H7 (cell line): Measurements from ENCODE around the gene UBE3A. TPM values are rescaled to one million over a fixed set of nuclear protein-coding genes. Genes with fewer than 3 reads are reported as not detected.

ENCODE experiments used
- DNase-seq: peaks from one replicate; pipeline ENCODE4 v3.0.0; 2012
- H3K27me3 ChIP-seq: 2 replicates; pipeline ENCODE4 v1.6.0; 2011; ENCODE audit warnings: mild to moderate bottlenecking, low read length; ENCODE audit not compliant: control insufficient read depth, insufficient read depth
- H3K36me3 ChIP-seq: replicated peaks from 2 replicates; pipeline ENCODE4 v1.5.1; 2011; ENCODE audit warnings: low read length; ENCODE audit not compliant: control insufficient read depth, insufficient read depth
- H3K4me3 ChIP-seq: 2 replicates; pipeline ENCODE4 v1.5.1; 2011; ENCODE audit warnings: low read depth, mild to moderate bottlenecking, control low read depth, low read length, moderate library complexity; ENCODE audit not compliant: insufficient read depth
- total RNA-seq: library from RNA; depleted of rRNA; stranded (reverse); fragments of >200 nt; shearing (Covaris generic); gene quantifications from 2 replicates; pipeline ENCODE4 v1.2.3, GENCODE V29; 2014

Gene UBE3A
- total RNA-seq, 1 experiment from 2014 or later = 51.6 TPM

DNA sequence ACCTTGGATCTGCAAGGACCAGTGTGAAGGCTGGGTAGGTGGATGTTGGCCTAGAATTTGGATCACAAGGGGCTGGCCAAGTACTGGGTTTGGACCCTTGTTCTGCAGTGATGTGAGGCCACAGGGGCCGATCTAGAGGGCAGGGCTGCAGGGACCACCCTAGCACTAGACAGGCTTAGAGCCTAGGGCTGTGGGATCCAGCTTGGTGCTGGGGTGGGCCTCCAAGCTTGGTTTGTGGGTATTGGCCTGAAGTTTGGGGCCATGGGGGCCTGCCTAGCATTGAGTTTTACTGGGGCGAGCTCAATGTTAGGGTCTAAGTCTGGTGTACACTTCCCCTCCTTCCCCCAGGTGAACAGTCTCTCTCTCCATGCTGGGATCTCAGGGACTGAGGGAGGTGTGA, 36.5 kb downstream of the UBE3A start:
- Histone ChIP-seq H3K36me3 (peaks cover 1% of the 10 kb centered on the region; the same call in 1 of the 2 replicates), H3K27me3 (no peaks in the 10 kb centered on the region), H3K4me3 (no peak overlapping the region)
- no peak for DNase-seq

DNA sequence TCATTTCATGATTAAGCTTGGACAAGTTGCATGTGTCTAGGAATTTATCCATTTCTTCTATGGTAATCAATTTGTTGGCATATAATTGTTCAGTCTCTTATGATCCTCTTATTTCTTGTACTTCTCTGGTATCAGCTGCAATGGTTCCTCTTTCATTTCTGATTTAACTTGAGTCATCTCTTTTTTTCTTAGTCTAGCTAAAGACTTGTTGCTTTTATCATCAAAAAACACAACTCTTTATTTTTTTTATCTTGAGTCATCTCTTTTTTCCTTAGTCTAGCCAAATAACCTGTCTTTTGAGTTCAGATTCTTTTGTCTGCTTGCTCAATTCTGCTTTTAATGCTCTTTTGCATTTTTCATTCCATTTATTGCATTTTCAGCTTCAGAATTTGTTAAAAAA, 37.3 kb downstream of the UBE3A start:
- H3K27me3 ChIP-seq = no peaks in the 10 kb centered on the region
- H3K4me3 ChIP-seq = no peak overlapping the region
- no peak for DNase-seq
- H3K36me3 ChIP-seq = peaks cover 1% of the 10 kb centered on the region; the same call in 1 of the 2 replicates

DNA sequence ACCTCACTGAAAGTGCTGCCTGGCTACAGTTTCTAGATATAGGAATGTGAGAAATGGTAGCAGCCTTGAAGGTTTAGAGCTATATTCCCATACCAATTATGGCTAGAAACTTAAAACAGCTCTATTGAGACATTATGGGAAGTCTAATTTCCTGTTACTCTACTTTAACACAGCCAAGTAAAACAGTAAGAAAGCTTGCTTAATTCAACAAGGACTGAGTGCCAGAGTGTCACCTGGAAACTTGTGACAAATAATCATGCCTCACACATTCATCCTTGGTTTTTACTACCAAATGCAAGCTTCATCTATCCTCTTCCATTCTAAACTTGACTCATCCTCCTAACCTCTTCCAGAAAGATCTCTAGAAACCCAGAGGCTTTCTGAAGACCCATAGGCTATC, 41.7 kb downstream of the UBE3A start:
- no peaks in the 10 kb centered on the region for H3K27me3 ChIP-seq
- no peaks in the 10 kb centered on the region for H3K36me3 ChIP-seq
- DNase-seq = no peak
- H3K4me3 ChIP-seq = no peak overlapping the region

DNA sequence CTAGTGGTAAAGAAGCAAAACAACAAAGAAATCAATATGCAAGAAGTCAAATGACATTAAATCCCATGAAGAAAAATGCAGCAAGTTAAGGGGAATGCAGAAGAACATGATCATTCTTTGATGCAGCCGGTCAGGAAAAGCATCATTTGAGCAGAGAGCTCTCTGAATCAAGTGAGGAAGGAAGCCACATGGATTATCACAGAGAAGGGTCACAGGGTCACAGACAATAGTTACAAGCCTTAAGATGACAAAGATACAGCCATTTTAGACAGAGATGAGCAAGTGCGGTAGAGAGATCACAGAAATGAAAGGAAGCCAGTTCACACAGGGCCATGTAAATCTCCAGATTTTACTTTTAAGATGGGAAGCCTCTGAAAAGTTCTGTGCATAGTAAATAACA, 43.9 kb downstream of the UBE3A start:
- DNase-seq = no peak
- Histone ChIP-seq H3K27me3 (no peaks in the 10 kb centered on the region), H3K4me3 (no peak overlapping the region), H3K36me3 (no peaks in the 10 kb centered on the region)

DNA sequence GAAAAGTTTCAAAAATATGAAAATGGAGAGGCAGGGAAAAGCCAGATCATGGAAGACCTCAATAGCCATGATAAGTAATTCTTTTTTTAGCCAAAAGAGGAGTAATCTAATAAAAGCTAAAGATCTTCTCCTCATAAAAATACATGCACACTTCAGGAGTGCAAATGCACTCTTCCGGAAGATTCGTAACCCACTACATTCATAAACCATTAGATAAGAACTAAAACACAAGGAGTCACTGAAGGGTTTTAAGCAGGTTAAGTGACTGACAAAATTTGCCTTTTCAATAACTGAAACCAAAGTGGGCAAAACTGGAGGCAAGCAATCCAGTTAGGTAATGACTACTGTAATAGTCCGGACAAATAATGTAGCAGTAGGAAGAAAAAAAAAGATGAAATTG, 46.0 kb downstream of the UBE3A start:
- H3K27me3 ChIP-seq = no peaks in the 10 kb centered on the region
- no peaks in the 10 kb centered on the region; the same call in 1 of the 2 replicates for H3K36me3 ChIP-seq
- H3K4me3 ChIP-seq = no peak overlapping the region
- no peak for DNase-seq

DNA sequence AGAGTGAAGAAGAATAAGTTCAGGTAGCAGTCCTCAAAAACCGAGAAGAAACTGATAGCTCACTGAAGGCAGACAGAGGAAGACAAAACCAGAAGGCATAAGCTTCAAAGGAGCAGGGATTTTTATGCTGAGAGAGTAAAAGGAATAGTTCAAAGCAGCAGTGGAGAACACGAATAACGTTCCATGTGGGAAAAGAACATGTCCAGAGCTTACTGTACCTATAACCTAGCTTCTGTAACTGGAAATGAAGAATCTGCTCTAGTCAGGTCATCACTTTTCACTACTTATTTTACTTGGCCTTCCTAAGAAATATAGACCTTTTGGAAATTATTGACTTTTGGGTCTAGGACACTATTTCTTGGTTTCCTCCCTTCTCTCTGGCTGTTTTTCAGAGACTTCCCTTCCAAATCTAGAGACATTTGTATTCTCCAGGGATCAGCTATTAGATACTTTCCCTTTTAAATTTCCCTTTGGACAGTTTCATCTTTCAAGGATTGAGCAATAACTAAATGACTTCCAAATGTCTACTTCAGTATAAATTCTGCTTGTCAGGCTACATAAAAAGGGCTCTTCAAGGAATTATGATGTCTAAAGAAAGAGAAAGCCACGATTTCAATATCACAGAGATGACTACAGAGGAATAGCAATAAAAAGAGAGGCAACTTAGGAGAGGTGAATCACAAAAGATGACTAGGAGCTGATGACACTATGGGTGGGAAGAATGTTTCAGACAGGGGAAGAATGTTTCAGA, 46.7 kb downstream of the UBE3A start:
- no peak for DNase-seq
- H3K4me3 ChIP-seq = no peak overlapping the region
- H3K36me3 ChIP-seq = no peaks in the 10 kb centered on the region; the same call in 1 of the 2 replicates
- no peaks in the 10 kb centered on the region for H3K27me3 ChIP-seq

DNA sequence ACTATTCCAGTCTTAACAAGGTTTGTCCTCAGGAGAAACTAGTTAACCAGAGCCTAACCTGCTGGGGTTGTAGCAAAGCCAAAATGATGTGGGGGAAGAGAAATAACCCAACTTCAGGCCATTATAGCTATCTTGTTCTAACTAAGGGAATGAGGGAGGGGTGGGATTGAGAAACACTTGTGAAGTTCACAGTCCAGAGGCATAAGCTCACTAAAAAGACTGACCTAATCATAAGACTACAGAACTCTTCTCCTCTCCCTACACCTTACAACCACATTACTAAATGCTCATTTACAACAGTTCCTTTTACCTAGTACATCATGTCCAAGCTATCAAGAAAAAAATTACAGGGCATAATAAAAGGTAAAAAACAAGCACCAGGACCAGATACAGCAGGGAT, 52.8 kb downstream of the UBE3A start:
- no peak for DNase-seq
- H3K27me3 ChIP-seq = no peaks in the 10 kb centered on the region
- H3K4me3 ChIP-seq = no peak overlapping the region
- H3K36me3 ChIP-seq = no peaks in the 10 kb centered on the region; the same call in 1 of the 2 replicates

DNA sequence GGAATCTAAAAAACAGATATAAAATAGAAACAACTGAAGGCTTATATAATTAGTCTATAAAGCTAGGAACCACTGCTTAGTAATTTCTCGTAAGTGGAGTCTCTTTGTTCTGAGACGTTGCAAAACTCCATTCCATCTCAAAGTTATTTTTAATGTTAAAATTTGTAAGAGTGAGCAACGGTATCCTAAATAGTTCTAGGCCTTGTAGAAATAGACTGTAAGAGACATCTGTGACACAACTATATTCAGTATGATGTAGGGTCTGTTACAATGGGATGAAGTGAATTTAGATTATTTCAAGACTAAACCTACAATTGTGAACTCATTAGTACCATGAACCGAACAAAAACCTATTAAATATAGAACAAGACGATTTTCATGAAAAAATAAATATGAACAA, 57.2 kb downstream of the UBE3A start:
- Histone ChIP-seq H3K36me3 (no peaks in the 10 kb centered on the region), H3K4me3 (no peak overlapping the region), H3K27me3 (no peaks in the 10 kb centered on the region)
- no peak for DNase-seq

DNA sequence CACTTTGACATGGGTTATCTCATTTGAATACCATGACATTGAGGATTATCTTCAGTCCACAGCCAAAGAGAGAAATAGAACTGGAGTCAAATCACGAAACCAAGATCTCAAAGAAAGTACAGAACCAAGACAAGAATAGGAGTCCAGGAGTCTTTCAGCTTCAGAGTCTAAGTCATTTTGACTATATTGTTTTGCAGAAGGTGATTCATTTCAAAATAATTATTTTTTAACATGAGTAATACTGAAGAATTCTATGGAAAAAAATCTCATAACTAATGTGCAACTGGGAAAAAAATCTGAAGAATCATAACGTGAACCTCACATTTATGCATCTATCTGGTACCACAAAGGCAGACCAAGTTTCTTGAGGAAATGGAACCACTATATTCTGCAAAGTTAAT, 60.3 kb downstream of the UBE3A start:
- H3K27me3 ChIP-seq = no peaks in the 10 kb centered on the region
- peaks cover 6% of the 10 kb centered on the region for H3K36me3 ChIP-seq
- no peak overlapping the region for H3K4me3 ChIP-seq
- no peak for DNase-seq

DNA sequence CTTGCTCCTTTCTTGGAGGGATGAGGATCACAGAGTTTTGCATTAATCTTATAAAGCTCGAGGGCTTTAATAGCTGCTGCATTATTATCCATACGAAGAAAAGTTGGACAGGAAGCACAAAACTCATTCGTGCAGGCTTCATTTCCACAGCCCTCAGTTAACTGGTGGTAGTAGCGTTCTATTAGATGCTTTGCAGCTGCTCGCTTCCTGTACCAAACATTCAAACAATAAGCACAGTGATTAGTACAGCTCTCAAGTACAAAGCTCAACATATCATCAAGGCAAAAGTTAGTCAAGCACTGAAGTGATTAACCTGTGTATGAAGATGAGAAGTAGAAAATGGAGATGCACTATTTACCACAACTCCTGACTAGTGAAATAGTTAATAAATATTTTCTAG, 63.3 kb downstream of the UBE3A start:
- Histone ChIP-seq H3K4me3 (no peak overlapping the region), H3K36me3 (peaks cover 13% of the 10 kb centered on the region), H3K27me3 (no peaks in the 10 kb centered on the region)
- DNase-seq = no peak

DNA sequence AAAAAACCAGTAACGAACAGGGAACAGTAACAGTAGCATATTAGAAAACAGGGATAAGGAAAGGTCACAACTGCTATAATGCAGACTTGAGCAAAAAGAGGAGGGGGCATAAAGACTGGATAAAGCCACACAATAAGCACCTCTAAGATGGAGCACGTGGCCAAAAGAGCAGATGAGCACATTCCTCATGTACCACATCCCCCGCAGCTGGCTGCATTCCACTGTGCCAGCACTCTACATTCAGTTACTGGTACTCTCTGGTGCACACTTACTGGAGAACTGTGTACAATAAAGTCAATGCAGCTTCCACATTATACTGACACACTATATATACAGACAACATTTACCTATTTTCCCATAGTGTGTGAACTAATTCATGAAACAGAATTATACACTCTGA, 64.7 kb downstream of the UBE3A start:
- Histone ChIP-seq H3K4me3 (no peak overlapping the region), H3K36me3 (peaks cover 13% of the 10 kb centered on the region), H3K27me3 (no peaks in the 10 kb centered on the region)
- DNase-seq = no peak

DNA sequence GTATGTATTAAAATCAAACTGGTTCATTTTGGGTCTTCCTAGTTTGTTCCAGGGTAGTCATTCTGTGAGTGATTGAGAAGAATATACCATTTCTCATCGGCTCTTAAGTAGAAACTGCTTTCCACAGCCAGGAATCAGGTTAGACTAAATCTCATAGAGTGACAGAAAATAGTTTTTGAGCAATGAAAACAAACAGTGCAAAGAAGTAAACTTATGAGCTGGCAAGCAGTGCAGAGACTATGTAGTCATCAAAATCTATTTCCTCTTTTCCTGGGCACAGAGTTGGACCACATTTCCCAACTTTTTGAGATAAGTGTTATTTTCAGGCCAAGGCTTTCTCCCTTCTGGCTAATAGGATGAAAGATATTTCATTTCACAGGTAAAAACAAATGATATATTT, 66.5 kb downstream of the UBE3A start:
- no peak for DNase-seq
- Histone ChIP-seq H3K36me3 (peaks cover 13% of the 10 kb centered on the region), H3K27me3 (no peaks in the 10 kb centered on the region), H3K4me3 (no peak overlapping the region)

DNA sequence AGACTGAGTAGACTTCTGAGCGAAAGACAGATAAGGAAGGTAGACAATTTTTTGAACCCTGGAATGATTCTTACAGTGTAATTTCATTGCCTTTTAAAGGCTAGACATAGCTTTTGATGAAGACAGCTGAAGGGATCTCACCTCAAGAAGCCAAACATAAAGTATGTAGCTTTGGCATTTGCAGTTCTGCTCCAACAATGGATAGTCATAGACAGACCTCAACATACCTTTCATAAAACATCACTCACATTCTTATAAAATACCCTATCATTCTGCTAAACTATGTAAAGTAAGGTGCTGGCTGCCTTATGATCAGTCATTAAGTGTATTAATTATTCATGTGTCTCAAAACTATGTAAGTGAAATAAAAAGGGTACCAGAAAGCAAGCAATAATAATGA, 70.0 kb downstream of the UBE3A start:
- peaks cover 7% of the 10 kb centered on the region for H3K36me3 ChIP-seq
- no peak for DNase-seq
- H3K27me3 ChIP-seq = no peaks in the 10 kb centered on the region
- H3K4me3 ChIP-seq = no peak overlapping the region

DNA sequence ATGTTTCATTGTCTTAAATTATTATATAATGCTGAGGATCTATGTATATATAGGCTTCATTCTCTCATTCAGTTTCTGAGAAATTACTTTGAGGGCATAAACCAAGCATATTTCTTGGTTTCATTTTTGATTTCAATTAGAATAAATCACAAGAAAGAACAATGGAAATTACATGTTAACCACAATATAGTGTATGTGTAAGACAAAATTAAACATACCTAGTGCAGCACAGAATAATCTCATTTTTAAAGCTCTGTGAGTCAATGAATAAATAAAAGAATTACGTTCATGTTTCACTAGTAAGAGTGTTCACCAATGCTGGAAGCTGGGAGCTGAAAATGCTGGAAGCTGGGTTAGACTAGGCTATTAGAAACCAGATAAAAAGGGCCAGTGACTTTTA, 72.8 kb downstream of the UBE3A start:
- DNase-seq = no peak
- H3K36me3 ChIP-seq = peaks cover 3% of the 10 kb centered on the region
- H3K27me3 ChIP-seq = no peaks in the 10 kb centered on the region
- no peak overlapping the region for H3K4me3 ChIP-seq

DNA sequence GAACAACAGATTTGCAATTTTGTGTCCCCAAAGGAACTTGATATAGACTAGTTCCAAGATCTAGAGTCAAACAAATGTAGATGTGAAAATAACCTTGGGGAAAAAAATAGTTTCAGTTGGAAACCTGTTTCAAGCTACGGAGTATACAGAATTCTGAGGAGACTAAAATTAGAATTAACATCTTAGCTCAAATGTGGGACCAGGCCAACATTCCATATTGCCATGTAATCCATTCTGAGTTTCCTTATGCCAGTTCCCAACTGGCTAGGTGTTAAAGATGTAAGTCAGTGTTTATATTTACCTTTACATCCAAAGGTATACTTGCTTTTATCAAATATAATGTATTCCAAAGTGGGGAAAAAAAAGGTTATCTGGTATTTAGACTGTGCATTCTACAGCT, 76.3 kb downstream of the UBE3A start:
- no peak overlapping the region for H3K4me3 ChIP-seq
- H3K27me3 ChIP-seq = no peaks in the 10 kb centered on the region
- DNase-seq = no peak
- no peaks in the 10 kb centered on the region for H3K36me3 ChIP-seq

DNA sequence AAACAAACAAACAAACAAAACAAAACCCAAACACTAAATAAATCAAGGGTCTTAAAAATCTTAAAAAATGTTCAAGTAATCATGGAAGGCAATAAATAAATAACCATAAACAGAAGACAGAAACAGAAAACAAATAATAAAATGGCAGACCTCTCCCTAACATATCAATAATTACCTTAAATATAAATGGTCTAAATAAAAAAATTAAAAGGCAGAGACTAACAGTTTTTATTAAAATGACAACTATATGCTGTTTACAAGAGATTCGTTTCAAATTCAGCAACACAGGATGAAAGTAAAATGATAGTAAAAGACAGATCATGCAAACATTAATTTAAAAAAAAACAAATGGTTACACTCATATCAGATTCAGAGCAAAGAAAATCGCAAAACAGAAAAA, 91.1 kb downstream of the UBE3A start:
- DNase-seq = no peak
- Histone ChIP-seq H3K36me3 (no peaks in the 10 kb centered on the region), H3K27me3 (no peaks in the 10 kb centered on the region), H3K4me3 (no peak overlapping the region)
